HG03520 (cell line): ENCODE measurements around the gene UBTFL1.
"Not testable (repeated sequence)": the region's sequence is repeated elsewhere in the genome, so short reads cannot be mapped to it uniquely, and the experiment has no call there.

Experiments used
- ATAC-seq: cut with Tn5 transposase; IDR thresholded peaks from one replicate; pipeline ENCODE4 v1.9.1; 2021; ENCODE audit warnings: mild to moderate bottlenecking, moderate library complexity; ENCODE audit not compliant: unreplicated experiment

Gene UBTFL1, protein sequence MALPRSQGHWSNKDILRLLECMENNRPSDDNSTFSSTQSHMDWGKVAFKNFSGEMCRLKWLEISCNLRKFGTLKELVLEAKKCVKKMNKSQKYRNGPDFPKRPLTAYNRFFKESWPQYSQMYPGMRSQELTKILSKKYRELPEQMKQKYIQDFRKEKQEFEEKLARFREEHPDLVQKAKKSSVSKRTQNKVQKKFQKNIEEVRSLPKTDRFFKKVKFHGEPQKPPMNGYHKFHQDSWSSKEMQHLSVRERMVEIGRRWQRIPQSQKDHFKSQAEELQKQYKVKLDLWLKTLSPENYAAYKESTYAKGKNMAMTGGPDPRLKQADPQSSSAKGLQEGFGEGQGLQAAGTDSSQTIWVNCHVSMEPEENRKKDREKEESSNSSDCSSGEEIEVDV

DNA sequence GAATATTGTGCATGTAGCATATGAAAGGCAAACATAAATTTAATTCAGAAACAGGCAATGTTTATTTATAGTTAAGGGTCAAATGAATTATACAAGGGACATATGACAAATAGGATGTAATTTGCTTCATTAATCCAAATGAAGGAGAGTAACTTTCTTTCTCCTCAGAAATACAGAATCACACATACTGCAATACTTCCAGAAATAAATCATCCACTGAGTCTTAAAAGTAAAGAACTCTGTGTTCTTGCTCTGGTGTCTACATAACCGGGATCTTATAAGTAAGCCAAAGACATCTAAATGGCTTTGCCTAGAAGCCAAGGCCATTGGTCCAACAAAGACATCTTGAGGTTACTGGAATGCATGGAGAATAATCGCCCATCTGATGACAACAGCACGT, at the start of gene UBTFL1:
TSS of gene UBTFL1 (plus strand) at position 301 of the 400 bp plus-strand sequence. CDS start at position 301, 0 bp downstream.
- ATAC-seq, result not testable (repeated sequence)

GRCh38 chr11:90051591-90052209, 34.0 kb upstream of the UBTFL1 start:
- ATAC-seq, result not testable (repeated sequence)

DNA sequence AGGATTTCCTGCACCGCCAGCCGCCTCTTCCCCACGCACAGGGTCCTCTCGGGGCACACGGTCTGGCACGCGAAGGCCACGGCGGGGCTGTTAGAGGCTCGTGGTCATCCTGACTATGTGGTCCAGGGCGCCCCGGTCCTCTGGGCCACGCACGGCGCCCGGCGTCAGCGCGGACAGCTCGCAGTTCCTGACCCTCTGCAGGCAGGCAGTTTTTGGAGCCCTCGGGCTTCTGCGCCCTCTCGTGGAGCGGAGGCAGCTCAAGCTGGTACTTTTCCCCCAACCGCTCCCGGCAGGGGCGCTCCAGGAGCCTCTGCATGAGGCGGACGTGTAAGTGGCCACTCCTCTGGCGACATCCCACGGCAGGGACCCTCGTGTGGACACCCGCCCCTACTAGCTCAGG, 33.4 kb upstream of the UBTFL1 start:
- not testable (repeated sequence) for ATAC-seq

GRCh38 chr11:90053545-90053944, 32.2 kb upstream of the UBTFL1 start:
- ATAC-seq, result not testable (repeated sequence)

DNA sequence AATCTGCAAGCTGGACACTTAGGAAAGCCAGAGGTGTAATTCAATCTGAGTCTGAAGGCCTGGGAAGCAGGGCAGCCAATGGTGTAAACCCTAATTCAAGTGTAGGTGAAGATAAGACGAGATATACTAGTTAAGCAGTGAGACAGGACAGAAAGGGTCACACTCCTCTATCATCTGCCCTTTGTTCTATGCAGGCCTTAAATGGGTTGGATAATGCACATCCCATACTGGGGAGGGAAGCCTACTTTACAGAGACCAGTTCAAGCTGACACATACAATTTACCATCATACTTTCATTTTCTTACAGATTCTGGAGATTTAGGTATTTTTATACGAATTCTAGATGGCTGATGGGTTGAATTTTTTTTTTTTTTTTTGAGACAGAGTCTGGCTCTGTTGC, 3.0 kb downstream of the UBTFL1 start:
- not testable (repeated sequence) for ATAC-seq

- not testable (repeated sequence) for ATAC-seq
These were observed 9.6 kb downstream of the UBTFL1 start for GRCh38 chr11:90095230-90095924.

- ATAC-seq, result not testable (repeated sequence)
These were observed 12.5 kb downstream of the UBTFL1 start for GRCh38 chr11:90098261-90098660.

- ATAC-seq, result no peak
These were observed 14.7 kb downstream of the UBTFL1 start for GRCh38 chr11:90100431-90100830.

GRCh38 chr11:90113541-90113940, 27.8 kb downstream of the UBTFL1 start:
- ATAC-seq, result no peak

- no peak for ATAC-seq
These were observed 34.4 kb downstream of the UBTFL1 start for GRCh38 chr11:90120191-90120590.

GRCh38 chr11:90124371-90124770, 38.6 kb downstream of the UBTFL1 start:
- ATAC-seq, result no peak

DNA sequence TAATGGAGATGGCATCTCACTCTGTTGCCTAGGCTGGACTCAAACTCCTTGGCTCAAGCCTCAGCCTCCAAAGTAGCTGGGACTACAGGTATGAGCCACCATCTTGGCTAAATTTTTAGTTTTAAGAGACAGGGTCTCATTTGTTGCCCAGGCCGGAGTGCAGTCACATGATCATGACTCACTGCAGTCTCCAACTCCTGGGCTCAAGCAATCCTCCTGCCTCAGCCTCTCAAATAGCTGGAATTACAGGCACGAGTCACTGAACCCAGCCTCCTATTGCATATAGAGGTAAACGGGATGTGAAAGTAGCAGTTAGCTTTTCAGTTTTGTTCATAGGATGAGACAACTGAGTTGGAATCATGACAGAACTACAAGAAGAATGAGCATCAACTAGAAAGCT, 39.2 kb downstream of the UBTFL1 start:
- ATAC-seq, result no peak

GRCh38 chr11:90133560-90134477, 48.1 kb downstream of the UBTFL1 start:
- no peak for ATAC-seq

- peak; percentile 58 for ATAC-seq
These were observed 48.8 kb downstream of the UBTFL1 start, which contains the start of gene NAALAD2 for GRCh38 chr11:90134478-90135003. Gene NAALAD2 (plus strand): TSS chr11:90134663. CDS start chr11:90134759, 96 bp downstream.

DNA sequence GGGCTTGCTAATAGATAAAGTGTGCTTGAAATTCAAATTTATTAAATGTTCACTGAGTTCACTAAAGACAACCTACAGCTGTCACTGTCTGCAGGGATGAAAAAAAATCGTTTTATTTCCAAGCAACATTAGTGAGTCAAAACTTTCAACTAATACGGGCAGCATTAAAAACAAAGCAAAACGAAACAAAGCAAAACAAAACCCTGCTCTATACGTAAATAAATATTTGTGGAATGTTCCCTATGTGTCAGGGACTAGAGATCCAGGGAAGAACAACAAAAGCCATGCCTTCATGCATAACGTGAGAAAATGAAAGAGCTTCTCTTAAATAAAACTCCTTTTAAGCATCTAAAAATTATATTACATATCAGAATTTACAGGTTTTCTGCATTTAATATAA, 49.3 kb downstream of the UBTFL1 start:
- no peak for ATAC-seq
